ENCODE measurements around the gene SHROOM3. TPM values are rescaled to one million over a fixed set of nuclear protein-coding genes. Genes with fewer than 3 reads are reported as not detected.
A peak's percentile ranks its signal among the peaks of the same experiment; 100 is the strongest.

SHROOM3 gene
- total and polyA plus RNA-seq, 2 of the 13 experiments (the other 11 are each of a cell fraction or from before 2014, with no cell fraction given) = 0.01 TPM; not detected in 1

DNA sequence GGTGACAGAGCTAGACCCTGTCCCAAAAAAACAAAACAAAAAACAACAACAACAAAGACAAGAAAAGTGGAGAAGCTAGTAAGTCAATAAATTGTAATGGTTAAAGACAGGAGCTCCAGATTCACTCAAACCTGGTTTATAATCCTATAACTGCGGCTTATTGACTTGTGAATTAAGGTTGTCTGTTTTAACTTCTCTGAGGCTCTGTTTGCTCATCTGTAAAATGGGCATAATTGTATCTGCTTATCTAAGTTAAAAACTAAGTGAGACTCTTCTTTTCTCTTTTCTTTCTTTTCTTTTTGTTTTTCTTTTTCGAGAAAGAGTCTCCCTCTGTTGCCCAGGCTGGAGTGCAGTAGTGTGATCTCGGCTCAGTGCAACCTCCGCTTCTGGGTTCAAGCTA, 378.0 kb downstream of the SHROOM3 start:
- Histone ChIP-seq H2AFZ (ENCODE audit: low read length) (no peak overlapping the region), H3K79me2 (ENCODE audit: insufficient read depth, low read length) (no peaks in the 10 kb centered on the region), H4K20me1 (ENCODE audit: insufficient read depth, low read length) (no peaks in the 10 kb centered on the region), H3K4me1 (ENCODE audit: insufficient read depth, low read length) (peaks cover 18% of the 10 kb centered on the region), H3K36me3 (replicated peaks in 1 of 2; ENCODE audit: control insufficient read depth in 1 of 2, insufficient read depth in 2 of 2, low read length in 2 of 2) (no peaks in the 10 kb centered on the region), H3K9me3 (ENCODE audit: low read length) (peaks cover 8% of the 10 kb centered on the region), H3K4me3 (replicated peaks in 1 of 3; ENCODE audit: insufficient read depth in 1 of 3, low read depth in 2 of 3, low read length in 3 of 3) (no peak overlapping the region), H3K27me3 (ENCODE audit: control insufficient read depth in 1 of 2, insufficient read depth in 2 of 2, low read length in 2 of 2) (no peaks in the 10 kb centered on the region), H3K27ac (ENCODE audit: extremely low read length, insufficient read depth, low read length) (no peak overlapping the region), H3K9ac (ENCODE audit: insufficient read depth, low read depth, low read length) (no peak overlapping the region), H3K4me2 (ENCODE audit: low read depth, low read length) (no peak overlapping the region)
- in situ Hi-C loops (cut with HindIII; ENCODE audit: extremely low pct_ligation_motif_present, low pct_unique_long_range_greater_than_20kb) = no loop called here
- CTCF ChIA-PET (ENCODE audit: low intra/inter-chr PET ratio, low total read pairs) = no interaction called here
- FAIRE-seq (no peak), DNase-seq (ENCODE audit: low spot score) (no peak), ATAC-seq (no peak)
- no TSS peak for BruUV-seq (replicated peaks)
- 64% methylated on average over 4 of the region's 4 CpGs for WGBS (ENCODE audit: low lambda C conversion rate)
- no peak for TF ChIP-seq SRSF4 (IDR thresholded peaks at IDR 0.05; ENCODE audit: low read depth, low read length, poor library complexity, severe bottlenecking)
- 0 out of 2 replicates have a peak, but pooled peaks have one; percentile 15 for TF ChIP-seq ZNF629 (CRISPR knock-in tag; conservative IDR thresholded peaks at IDR 0.05)
- intact Hi-C loops (cut with micrococcal nuclease; ENCODE audit: unreplicated experiment) = no loop called here
- POLR2A ChIA-PET = no interaction called here

DNA sequence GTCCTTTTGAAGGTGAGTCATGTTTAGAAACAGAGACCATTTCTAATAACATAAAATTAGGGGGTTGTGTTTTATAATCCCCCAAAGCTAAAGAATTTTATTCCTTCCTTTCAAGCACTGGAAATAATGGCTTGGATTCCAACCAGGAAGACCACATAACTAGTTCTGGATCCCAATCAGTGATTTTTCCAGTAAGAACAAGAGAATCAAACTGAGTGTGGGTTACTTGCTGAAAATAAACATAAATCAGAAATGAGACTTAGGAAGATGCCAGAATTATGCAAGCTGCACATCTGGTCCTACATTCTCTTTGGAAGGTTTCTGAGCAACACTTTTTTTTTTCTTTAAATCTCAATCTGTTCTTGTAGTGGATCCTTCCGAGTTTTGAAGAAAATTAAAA, 386.6 kb downstream of the SHROOM3 start:
- no peaks in the 10 kb centered on the region for H4K20me1 ChIP-seq (ENCODE audit: insufficient read depth, low read length)
- no peak overlapping the region for H3K4me2 ChIP-seq (ENCODE audit: low read depth, low read length)
- H3K9ac ChIP-seq (ENCODE audit: insufficient read depth, low read depth, low read length) = no peak overlapping the region
- no peak overlapping the region for H3K27ac ChIP-seq (ENCODE audit: extremely low read length, insufficient read depth, low read length)
- in situ Hi-C loops (cut with HindIII; ENCODE audit: extremely low pct_ligation_motif_present, low pct_unique_long_range_greater_than_20kb) = no loop called here
- ChIA-PET POLR2A (no interaction called here), CTCF (ENCODE audit: low intra/inter-chr PET ratio, low total read pairs) (no interaction called here)
- DNase-seq (ENCODE audit: low spot score) (no peak), ATAC-seq (no peak), FAIRE-seq (no peak)
- no peak overlapping the region for H3K4me3 ChIP-seq (replicated peaks in 1 of 3; ENCODE audit: insufficient read depth in 1 of 3, low read depth in 2 of 3, low read length in 3 of 3)
- no peaks in the 10 kb centered on the region for H3K79me2 ChIP-seq (ENCODE audit: insufficient read depth, low read length)
- intact Hi-C loops (cut with micrococcal nuclease; ENCODE audit: unreplicated experiment) = no loop called here
- H3K4me1 ChIP-seq (ENCODE audit: insufficient read depth, low read length) = no peaks in the 10 kb centered on the region
- BruUV-seq (replicated peaks) = no TSS peak
- peaks cover 0 to 7% of the 10 kb centered on the region in 2 experiments; a peak in 1 of 5 replicates for H3K27me3 ChIP-seq (ENCODE audit: control insufficient read depth in 1 of 2, insufficient read depth in 2 of 2, low read length in 2 of 2)
- WGBS (ENCODE audit: low lambda C conversion rate) = 42% methylated on average over 1 of the region's 1 CpG
- H3K36me3 ChIP-seq (replicated peaks in 1 of 2; ENCODE audit: control insufficient read depth in 1 of 2, insufficient read depth in 2 of 2, low read length in 2 of 2) = no peaks in the 10 kb centered on the region
- H2AFZ ChIP-seq (ENCODE audit: low read length) = no peak overlapping the region
- no peaks in the 10 kb centered on the region for H3K9me3 ChIP-seq (ENCODE audit: low read length)
- TF ChIP-seq, protein P1, sequence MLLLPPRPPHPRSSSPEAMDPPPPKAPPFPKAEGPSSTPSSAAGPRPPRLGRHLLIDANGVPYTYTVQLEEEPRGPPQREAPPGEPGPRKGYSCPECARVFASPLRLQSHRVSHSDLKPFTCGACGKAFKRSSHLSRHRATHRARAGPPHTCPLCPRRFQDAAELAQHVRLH (CRISPR knock-in tag; IDR thresholded peaks at IDR 0.05; ENCODE audit: borderline replicate concordance, low read depth) = no peak
- TF ChIP-seq, protein P2, sequence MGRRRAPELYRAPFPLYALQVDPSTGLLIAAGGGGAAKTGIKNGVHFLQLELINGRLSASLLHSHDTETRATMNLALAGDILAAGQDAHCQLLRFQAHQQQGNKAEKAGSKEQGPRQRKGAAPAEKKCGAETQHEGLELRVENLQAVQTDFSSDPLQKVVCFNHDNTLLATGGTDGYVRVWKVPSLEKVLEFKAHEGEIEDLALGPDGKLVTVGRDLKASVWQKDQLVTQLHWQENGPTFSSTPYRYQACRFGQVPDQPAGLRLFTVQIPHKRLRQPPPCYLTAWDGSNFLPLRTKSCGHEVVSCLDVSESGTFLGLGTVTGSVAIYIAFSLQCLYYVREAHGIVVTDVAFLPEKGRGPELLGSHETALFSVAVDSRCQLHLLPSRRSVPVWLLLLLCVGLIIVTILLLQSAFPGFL (CRISPR knock-in tag; IDR thresholded peaks at IDR 0.05) = no peak
- TF ChIP-seq MAFK (conservative IDR thresholded peaks at IDR 0.05 in 1 of 2, IDR thresholded peaks at IDR 0.05 in 1 of 2; ENCODE audit: low read length in 2 of 2) = no peak
- no peak for TF ChIP-seq ZSCAN20 (CRISPR knock-in tag; IDR thresholded peaks at IDR 0.05; ENCODE audit: borderline replicate concordance)
- no peak for TF ChIP-seq PAWR (CRISPR knock-in tag; IDR thresholded peaks at IDR 0.05; ENCODE audit: borderline replicate concordance)
- no peak for TF ChIP-seq PPARG (CRISPR knock-in tag; conservative IDR thresholded peaks at IDR 0.05)
- TF ChIP-seq SNAI1 (CRISPR knock-in tag; IDR thresholded peaks at IDR 0.05; ENCODE audit: borderline replicate concordance) = no peak
- TF ChIP-seq HOXA5 (CRISPR knock-in tag; IDR thresholded peaks at IDR 0.05) = no peak
- TF ChIP-seq KLF16 (CRISPR knock-in tag; IDR thresholded peaks at IDR 0.05) = no peak
- TF ChIP-seq, protein P3, sequence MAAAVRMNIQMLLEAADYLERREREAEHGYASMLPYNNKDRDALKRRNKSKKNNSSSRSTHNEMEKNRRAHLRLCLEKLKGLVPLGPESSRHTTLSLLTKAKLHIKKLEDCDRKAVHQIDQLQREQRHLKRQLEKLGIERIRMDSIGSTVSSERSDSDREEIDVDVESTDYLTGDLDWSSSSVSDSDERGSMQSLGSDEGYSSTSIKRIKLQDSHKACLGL (CRISPR knock-in tag; IDR thresholded peaks at IDR 0.05) = no peak
- no peak for TF ChIP-seq ZNF550 (CRISPR knock-in tag; IDR thresholded peaks at IDR 0.05; ENCODE audit: borderline replicate concordance)
- no peak for TF ChIP-seq ZNF598 (CRISPR knock-in tag; IDR thresholded peaks at IDR 0.05; ENCODE audit: borderline replicate concordance)
- TF ChIP-seq, protein P4, sequence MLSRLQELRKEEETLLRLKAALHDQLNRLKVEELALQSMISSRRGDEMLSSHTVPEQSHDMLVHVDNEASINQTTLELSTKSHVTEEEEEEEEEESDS (CRISPR knock-in tag; IDR thresholded peaks at IDR 0.05; ENCODE audit: borderline replicate concordance) = no peak
- TF ChIP-seq, protein P5, sequence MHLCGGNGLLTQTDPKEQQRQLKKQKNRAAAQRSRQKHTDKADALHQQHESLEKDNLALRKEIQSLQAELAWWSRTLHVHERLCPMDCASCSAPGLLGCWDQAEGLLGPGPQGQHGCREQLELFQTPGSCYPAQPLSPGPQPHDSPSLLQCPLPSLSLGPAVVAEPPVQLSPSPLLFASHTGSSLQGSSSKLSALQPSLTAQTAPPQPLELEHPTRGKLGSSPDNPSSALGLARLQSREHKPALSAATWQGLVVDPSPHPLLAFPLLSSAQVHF (CRISPR knock-in tag; IDR thresholded peaks at IDR 0.05) = no peak
- no peak for TF ChIP-seq SALL1 (CRISPR knock-in tag; IDR thresholded peaks at IDR 0.05)

Data from HepG2 (cell line).